Omental fat pad (tissue), 4 donors: ENCODE data around the gene UXS1. TPM values are rescaled to one million over a fixed set of nuclear protein-coding genes. Genes with fewer than 3 reads are reported as not detected.
"Not testable (repeated sequence)": the region's sequence is repeated elsewhere in the genome, so short reads cannot be mapped to it uniquely, and the experiment has no call there.

Experiments used
- ATAC-seq: fragments of 150-250 bp; one replicate; pipeline ENCODE4 v1.9.1; 2016; ENCODE audit warnings: mild to moderate bottlenecking, moderate library complexity; ENCODE audit not compliant: low FRiP score
- DNase-seq: peaks from one replicate; pipeline ENCODE4 v3.0.0-alpha.2; 2019; ENCODE audit warnings: low spot score
- CTCF ChIP-seq, 3 donors: fragments of 450-650 bp; IDR thresholded peaks; one replicate each; pipeline ENCODE4 v1.5.1; 2016 to 2017; ENCODE audit warnings: antibody characterized with exemption in 3 of 3, mild to moderate bottlenecking in 3 of 3, moderate library complexity in 2 of 3
- total RNA-seq, 4 donors: library from RNA; depleted of rRNA; stranded (reverse); fragments of >200 nt; gene quantifications; one replicate each; pipeline ENCODE4 v1.1.0, GENCODE V29; 2016

The UXS1 gene
- total RNA-seq, result 10 to 100 TPM; 29.2 to 79.4 (median 38.5) TPM

GRCh38 chr2:106193977-106194778 is at the start of gene UXS1:
UXS1 (minus strand) TSS chr2:106194301; CDS start chr2:106194241, 60 bp downstream.
- no peak for TF ChIP-seq CTCF (IDR thresholded peaks at IDR 0.05)
- peak; percentile 87 for ATAC-seq
- DNase-seq, result peak; percentile 89

- not testable (repeated sequence) for DNase-seq, ATAC-seq
Observed at GRCh38 chr2:106239491-106239890, 45.4 kb upstream of the UXS1 start.

GRCh38 chr2:106235392-106235791 is 41.3 kb upstream of the UXS1 start:
- DNase-seq, ATAC-seq: not testable (repeated sequence)

- TF ChIP-seq CTCF (IDR thresholded peaks at IDR 0.05), result no peak
- DNase-seq, result no peak
- no peak for ATAC-seq
Observed at GRCh38 chr2:106233350-106233706, 39.2 kb upstream of the UXS1 start.

- ATAC-seq (no peak), DNase-seq (no peak)
- TF ChIP-seq CTCF (IDR thresholded peaks at IDR 0.05), result no peak
Observed at GRCh38 chr2:106232638-106233349, 38.7 kb upstream of the UXS1 start.

- ATAC-seq, result no peak
- no peak for TF ChIP-seq CTCF (IDR thresholded peaks at IDR 0.05)
- DNase-seq, result no peak
Observed at GRCh38 chr2:106223347-106223746, 29.2 kb upstream of the UXS1 start.

GRCh38 chr2:106222057-106222456 is 28.0 kb upstream of the UXS1 start:
- not testable (repeated sequence) for ATAC-seq, DNase-seq

- TF ChIP-seq CTCF (IDR thresholded peaks at IDR 0.05), result no peak
- no peak for ATAC-seq
- no peak for DNase-seq
Observed at GRCh38 chr2:106219813-106220212, 25.7 kb upstream of the UXS1 start.

GRCh38 chr2:106219157-106219556 is 25.1 kb upstream of the UXS1 start:
- ATAC-seq, DNase-seq: not testable (repeated sequence)
